Motor neuron (in vitro differentiated cells): ENCODE results near the gene ADCK2. TPM values are rescaled to one million over a fixed set of nuclear protein-coding genes. Genes with fewer than 3 reads are reported as not detected.
"Not testable (repeated sequence)": the region's sequence is repeated elsewhere in the genome, so short reads cannot be mapped to it uniquely, and the experiment has no call there.

Experiments used
- ATAC-seq, 8 experiments: fragments of 200-7000 bp; cut with Tn5 transposase; replicated peaks in 6 of 8; 2 replicates each; pipeline ENCODE4 v1.8.0; 2021; ENCODE audit warnings: mild to moderate bottlenecking in 8 of 8, moderate library complexity in 8 of 8
- H3K27ac ChIP-seq, 2 donors: fragments of 250-450 bp; sonication (Bioruptor Pico); 2 replicates each; pipeline ENCODE4 v1.9.0; 2021; ENCODE audit warnings: antibody characterized with exemption in 2 of 2, mild to moderate bottlenecking in 2 of 2, moderate library complexity in 1 of 2
- H3K4me1 ChIP-seq, 2 donors: fragments of 250-450 bp; sonication (Bioruptor Pico); replicated peaks in 1 of 2; 2 replicates each; pipeline ENCODE4 v1.6.1; 2021; ENCODE audit warnings: antibody characterized with exemption in 2 of 2, mild to moderate bottlenecking in 2 of 2, moderate library complexity in 1 of 2
- H3K4me3 ChIP-seq, 5 donors: fragments of 250-450 bp; sonication (Bioruptor Pico); 2 replicates each; pipeline ENCODE4 v1.9.0; 2021; ENCODE audit warnings: antibody characterized with exemption in 5 of 5, mild to moderate bottlenecking in 5 of 5, moderate library complexity in 4 of 5
- WGBS, 10 experiments: fragments of 450-650 bp; shearing (Covaris generic); methylation state at CpG; one replicate each; pipeline ENCODE4 v1.0.0; 2022; 5-methylcytosine and 5-hydroxymethylcytosine counted together
- in situ Hi-C, 9 experiments: fragments of 400-800 bp; cut with MboI; loops; one replicate each; pipeline ENCODE4 v1.15.0; 2021; ENCODE audit warnings: low sequenced_read_pairs in 9 of 9, low pct_unique_long_range_greater_than_20kb in 2 of 9; ENCODE audit not compliant: unreplicated experiment in 9 of 9
- total RNA-seq, 8 experiments: library from RNA; unstranded; fragments of 300-600 nt; gene quantifications; 2 replicates each; pipeline versions ENCODE4 v1.2.3 to v1.2.4, GENCODE V29; 2022

Gene ADCK2
- total RNA-seq, 8 experiments from 2014 or later, result 5.0 to 18.8 (median 13.2) TPM

DNA sequence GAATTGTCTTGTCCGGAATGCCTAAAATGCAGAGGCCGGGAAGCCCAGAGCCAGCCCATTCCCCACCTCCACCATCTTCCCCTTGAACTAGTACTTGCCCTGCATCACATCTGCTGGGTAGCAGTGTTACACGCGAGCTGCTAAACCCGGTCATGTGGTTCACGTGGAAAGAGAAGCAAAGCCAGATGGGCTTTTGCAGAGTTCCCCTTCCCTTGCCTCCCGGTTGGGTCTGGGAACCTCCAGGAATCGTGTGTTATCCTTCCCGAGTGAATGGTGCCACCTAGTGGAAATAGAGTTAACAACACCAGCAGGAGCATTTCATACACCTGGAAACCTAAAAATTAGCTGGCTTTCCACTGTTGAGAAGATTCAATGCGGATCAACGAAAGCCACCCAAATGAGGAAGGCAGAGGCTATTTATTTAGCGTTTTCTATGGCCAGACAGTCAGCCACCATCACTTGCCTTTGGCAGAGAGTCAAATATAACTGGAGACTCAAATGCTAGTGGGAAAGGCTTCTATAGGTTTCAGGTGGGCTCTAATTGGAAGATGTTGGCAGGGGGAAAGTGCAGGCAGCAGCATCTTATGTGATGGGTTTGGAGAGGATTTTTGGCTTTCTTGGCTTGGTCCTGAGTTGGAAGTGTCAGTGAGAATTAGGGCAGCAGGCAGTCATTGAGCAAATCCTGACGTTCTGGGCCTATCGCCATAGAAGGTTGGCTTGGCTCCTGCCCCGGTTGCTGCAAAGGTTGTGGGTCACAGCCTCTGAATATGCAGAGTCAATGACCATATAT, 19.2 kb upstream of the ADCK2 start:
- peak overlapping the region in 1 of 2 donors; percentile 15 for H3K27ac ChIP-seq
- ATAC-seq, result peak; percentile 49 to 100 (median 99)
- no peak overlapping the region for H3K4me3 ChIP-seq
- 0 to 57% (median 15%) methylated on average over 2 to 8 of the region's 15 CpGs; no CpG with 5 or more reads in 2 of the 10 experiments for WGBS, 10 experiments
- in situ Hi-C loops, result loop anchor here in 7 of 9 experiments (10.0 to 25.0 kb wide), 2 partner anchors 139 to 141 kb away; no protein-coding TSS in a partner anchor
- H3K4me1 ChIP-seq, result peaks cover 0 to 3% of the 10 kb centered on the region in 2 donors

DNA sequence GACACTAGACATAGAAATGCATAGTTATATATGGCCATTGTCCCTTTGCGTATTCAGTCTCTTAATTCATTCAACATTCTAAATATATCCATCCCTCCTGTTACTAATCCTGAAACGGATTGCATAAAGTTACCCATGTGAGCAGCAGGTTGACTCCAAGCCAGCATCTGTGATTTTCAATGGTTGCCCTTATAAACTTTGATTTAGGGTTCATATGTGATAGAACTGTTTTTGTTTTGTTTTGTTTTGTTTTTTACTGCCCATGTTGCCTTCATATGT, 18.7 kb upstream of the ADCK2 start:
- in situ Hi-C loops, result loop anchor here in 7 of 9 experiments (10.0 to 25.0 kb wide), 2 partner anchors 139 to 142 kb away; no protein-coding TSS in a partner anchor
- Histone ChIP-seq H3K4me3 (no peak overlapping the region), H3K4me1 (peaks cover 0 to 3% of the 10 kb centered on the region in 2 donors), H3K27ac (no peak overlapping the region)
- ATAC-seq, result no peak
- WGBS, 10 experiments, result 0 to 100% (median 74%) methylated on average over 1 to 2 of the region's 2 CpGs; no CpG with 5 or more reads in 2 of the 10 experiments

DNA sequence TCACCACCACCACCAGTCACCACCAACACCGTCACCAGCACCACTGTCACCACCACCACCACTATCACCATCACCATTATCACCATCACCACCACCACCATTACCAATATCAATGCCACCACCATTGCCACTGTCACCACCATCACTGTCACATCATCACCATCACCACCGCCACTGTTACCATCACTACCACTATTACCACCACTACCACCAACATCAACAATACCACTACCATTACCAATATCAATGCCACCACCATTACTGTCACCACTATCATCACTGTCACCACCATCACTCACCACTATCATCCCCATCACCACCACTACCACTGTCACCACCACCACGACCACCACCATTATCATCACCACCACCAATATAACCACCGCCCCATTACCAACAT, 18.1 kb upstream of the ADCK2 start:
- in situ Hi-C loops, result loop anchor here in 7 of 9 experiments (10.0 to 25.0 kb wide), 2 partner anchors 140 to 142 kb away; no protein-coding TSS in a partner anchor
- WGBS, 10 experiments, result 50 to 100% (median 74%) methylated on average over 1 to 4 of the region's 4 CpGs; no CpG with 5 or more reads in 4 of the 10 experiments

DNA sequence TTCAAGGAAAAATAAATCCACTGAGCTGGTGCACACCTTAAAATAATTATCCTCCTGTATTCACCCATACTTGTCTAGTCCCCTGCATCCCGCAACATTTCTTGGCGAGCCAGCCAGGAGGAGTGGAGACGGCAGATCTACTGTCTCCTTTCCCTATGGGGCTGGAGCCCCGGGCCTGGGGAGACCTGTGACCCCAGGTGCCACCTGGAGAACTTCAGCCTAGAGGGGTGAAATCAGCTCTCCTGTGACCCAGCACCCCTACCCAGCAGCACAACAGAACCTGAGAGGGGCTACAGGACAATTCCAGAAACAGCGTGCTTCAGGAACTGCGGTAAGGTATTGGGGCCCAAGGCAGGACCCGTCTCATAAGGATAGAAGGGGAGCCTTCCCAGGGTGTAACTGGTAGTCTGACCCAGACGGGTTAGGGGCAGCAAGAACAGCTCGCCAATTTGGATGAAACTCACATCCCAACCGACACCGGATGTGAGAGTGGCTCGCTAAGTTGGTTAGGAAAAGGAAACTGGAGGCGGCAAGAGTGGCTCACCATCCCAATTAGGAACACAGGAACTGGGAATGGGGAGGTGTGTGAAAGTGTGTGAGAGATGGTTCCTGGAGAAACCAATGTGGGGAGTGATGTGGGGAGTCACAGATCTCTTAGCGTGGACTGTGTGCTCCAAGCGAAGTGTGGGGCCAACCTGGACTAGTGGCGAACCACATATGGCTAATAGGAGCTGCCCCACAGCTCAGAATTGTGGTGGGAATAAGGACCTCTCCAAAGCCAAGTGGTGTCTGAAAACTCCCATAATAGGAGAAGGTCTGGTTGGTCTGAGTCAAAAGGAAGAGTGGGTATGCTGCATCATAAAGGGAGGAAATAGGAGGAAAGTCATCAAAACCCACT, 17.0 kb upstream of the ADCK2 start:
- Histone ChIP-seq H3K4me3 (no peak overlapping the region), H3K4me1 (peaks cover 0 to 3% of the 10 kb centered on the region in 2 donors), H3K27ac (no peak overlapping the region)
- in situ Hi-C loops, result loop anchor here in 7 of 9 experiments (10.0 to 25.0 kb wide), 2 partner anchors 141 to 143 kb away; no protein-coding TSS in a partner anchor
- 75 to 100% (median 85%) methylated on average over 2 to 10 of the region's 16 CpGs; no CpG with 5 or more reads in 4 of the 10 experiments for WGBS, 10 experiments
- ATAC-seq, result no peak

More for the DNA sequence above, 18.1 kb upstream of the ADCK2 start:
- no peak overlapping the region for H3K4me3 ChIP-seq
- no peak for ATAC-seq
- peaks cover 0 to 3% of the 10 kb centered on the region in 2 donors for H3K4me1 ChIP-seq
- no peak overlapping the region for H3K27ac ChIP-seq

DNA sequence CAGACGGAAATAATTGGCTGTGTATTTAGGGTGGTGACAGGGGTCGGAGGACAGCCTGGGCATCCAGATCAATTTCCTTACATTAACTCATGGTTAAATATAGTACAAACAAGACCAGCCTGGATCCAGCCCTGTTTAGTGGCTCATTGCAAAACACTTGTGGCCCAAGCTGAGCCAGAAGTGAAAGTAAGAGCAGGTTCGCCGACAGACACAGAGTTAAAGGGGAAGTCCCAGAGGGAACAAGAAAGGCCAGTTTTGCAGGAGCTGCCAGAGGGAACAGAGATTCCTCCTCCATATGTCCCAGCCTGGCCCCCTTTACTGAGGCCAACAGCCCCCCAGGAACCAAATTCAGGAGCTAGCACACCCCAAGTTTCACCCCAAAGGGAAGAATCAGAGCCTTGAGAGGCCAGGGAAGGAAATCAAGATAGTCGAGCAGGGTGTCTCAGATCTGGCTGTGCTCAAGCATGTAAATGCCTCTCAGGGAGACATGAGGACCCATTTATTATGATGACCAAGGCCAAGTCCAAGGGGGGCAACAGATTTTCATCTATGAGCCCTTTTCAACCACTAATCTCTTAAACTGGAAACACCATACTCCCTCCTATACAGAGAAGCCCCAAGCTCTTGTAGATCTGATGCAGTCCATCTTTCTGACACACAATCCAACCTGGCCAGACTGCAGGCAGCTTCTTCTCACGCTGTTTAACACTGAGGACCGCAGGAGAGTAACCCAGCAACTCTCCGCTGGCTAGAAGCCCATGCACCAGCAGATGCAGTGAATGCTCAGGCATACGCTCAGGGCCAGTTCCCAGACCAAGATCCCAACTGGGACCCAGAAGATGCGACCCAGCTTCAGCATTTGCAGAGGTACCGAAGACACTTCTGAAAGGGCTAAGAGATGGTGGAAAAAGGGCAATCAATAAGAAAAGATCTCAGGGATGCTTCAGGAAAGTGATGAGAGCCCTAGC, 15.9 kb upstream of the ADCK2 start:
- WGBS, 10 experiments, result 30 to 100% (median 78%) methylated on average over 1 to 7 of the region's 11 CpGs; no CpG with 5 or more reads in 2 of the 10 experiments
- Histone ChIP-seq H3K4me3 (no peak overlapping the region), H3K4me1 (peaks cover 0 to 3% of the 10 kb centered on the region in 2 donors), H3K27ac (no peak overlapping the region)
- ATAC-seq, result peak in 3 of 8 experiments; percentile 65 to 87 (median 85)
- in situ Hi-C loops, result loop anchor here in 7 of 9 experiments (10.0 to 25.0 kb wide), 2 partner anchors 142 to 145 kb away; no protein-coding TSS in a partner anchor

DNA sequence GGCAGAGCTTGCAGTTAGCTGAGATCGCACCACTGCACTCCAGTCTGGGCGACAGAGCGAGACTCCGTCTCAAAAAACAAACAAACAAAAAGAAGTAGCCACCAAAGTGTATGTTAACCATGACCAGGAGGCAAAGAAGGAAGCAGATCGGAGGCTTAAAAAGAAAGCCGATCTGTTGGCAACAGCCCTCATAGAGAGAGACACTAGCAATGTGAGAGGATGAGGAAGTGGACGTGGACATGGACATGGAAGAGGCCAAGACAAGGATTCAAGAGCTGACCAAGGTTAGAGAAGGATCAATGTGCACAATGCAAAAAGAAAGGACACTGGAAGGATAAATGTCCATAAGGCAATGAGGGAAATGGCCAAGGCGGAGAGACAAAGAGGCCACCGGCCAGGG, 14.9 kb upstream of the ADCK2 start:
- ATAC-seq, result no peak
- in situ Hi-C loops, result loop anchor here in 7 of 9 experiments (10.0 to 25.0 kb wide), 2 partner anchors 143 to 146 kb away; no protein-coding TSS in a partner anchor
- Histone ChIP-seq H3K4me1 (peaks cover 0 to 3% of the 10 kb centered on the region in 2 donors), H3K4me3 (no peak overlapping the region), H3K27ac (no peak overlapping the region)
- WGBS, 10 experiments, result 80 to 100% (median 92%) methylated on average over 1 to 8 of the region's 9 CpGs; no CpG with 5 or more reads in 1 of the 10 experiments

DNA sequence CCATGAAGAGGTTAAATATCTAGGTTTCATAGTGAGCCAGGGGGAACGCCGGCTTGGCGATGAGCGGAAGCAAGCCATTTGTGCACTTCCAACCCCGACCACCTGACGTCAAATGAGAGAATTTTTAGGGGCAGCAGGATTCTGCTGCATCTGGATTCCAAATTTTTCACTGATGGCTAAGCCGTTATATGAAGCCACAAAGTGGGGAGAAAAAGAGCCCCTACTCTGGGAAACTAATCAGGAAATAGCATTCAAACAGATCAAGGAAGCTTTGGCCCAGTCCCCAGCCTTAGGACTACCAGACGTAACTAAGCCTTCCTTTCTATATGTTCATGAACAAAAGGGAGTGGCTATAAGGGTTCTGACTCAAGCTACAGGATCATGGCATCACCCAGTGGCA, 12.9 kb upstream of the ADCK2 start:
- in situ Hi-C loops, result loop anchor here in 7 of 9 experiments (10.0 to 25.0 kb wide), 2 partner anchors 145 to 148 kb away; no protein-coding TSS in a partner anchor
- WGBS, 10 experiments, result 0 to 93% (median 80%) methylated on average over 3 to 8 of the region's 8 CpGs; no CpG with 5 or more reads in 2 of the 10 experiments

DNA sequence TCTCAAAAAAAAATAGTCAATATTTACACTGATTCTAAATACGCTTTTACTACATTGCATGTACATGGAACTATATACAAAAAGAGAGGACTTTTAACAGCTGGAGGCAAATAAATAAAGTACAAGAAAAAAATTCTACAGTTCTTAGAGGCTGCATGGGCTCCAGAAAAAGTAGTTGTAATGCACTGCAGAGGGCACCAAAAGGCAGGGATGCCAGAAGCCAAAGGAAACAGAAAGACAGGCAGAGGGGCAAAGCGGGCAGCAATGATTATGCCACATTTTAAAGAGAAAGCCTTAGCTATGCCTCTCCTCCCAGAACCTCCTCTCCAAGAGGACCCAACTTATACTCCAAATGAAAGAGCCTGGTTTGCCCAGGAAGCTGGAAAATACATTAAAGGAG, 11.6 kb upstream of the ADCK2 start:
- H3K4me3 ChIP-seq, result no peak overlapping the region
- in situ Hi-C loops, result loop anchor here in 3 of 9 experiments (25.0 kb wide), 1 partner anchor 149 kb away; no protein-coding TSS in a partner anchor
- ATAC-seq, result peak in 1 of 8 experiments; percentile 41
- H3K27ac ChIP-seq, result no peak overlapping the region
- no peaks in the 10 kb centered on the region for H3K4me1 ChIP-seq
- 15 to 91% (median 67%) methylated on average over 2 of the region's 2 CpGs; no CpG with 5 or more reads in 3 of the 10 experiments for WGBS, 10 experiments

More for the DNA sequence above, 12.9 kb upstream of the ADCK2 start:
- Histone ChIP-seq H3K4me3 (no peak overlapping the region), H3K27ac (no peak overlapping the region), H3K4me1 (no peaks in the 10 kb centered on the region)
- ATAC-seq, result no peak

DNA sequence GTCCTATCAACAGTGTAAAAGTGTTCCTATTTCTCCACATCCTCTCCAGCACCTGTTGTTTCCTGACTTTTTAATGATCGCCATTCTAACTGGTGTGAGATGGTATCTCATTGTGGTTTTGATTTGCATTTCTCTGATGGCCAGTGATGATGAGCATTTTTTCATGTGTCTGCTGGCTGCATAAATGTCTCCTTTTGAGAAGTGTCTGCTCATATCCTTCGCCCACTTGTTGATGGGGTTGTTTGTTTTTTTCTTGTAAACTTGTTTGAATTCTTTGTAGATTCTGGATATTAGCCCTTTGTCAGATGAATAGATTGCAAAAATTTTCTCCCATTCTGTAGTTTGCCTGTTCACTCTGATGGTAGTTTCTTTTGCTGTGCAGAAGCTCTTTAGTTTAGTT, 9.8 kb upstream of the ADCK2 start:
- H3K27ac ChIP-seq, H3K4me3 ChIP-seq, H3K4me1 ChIP-seq, ATAC-seq: not testable (repeated sequence)
- WGBS, 10 experiments, result 60 to 100% (median 100%) methylated on average over 1 of the region's 2 CpGs; no CpG with 5 or more reads in 6 of the 10 experiments
- in situ Hi-C loops, result loop anchor here in 3 of 9 experiments (25.0 kb wide), 1 partner anchor 151 kb away; no protein-coding TSS in a partner anchor

DNA sequence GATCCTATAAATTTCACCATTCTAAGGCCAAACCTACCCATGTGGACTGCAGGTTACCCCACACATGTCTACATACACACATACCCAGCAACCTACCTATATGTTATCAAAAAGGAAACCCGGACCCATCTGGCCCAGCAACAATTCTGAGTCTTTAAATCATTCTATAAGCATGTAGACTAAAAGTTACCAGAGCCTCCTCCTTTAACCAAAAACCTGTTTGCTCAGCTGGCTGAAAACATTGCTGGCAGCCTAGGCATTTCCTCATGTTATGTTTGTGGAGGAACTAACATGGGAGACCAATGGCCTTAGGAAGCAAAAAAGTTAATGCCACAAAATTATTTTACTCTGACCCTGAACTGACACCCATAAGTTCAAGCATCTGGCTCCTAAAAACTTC, 5.3 kb upstream of the ADCK2 start:
- Histone ChIP-seq H3K4me1 (peaks cover 3 to 5% of the 10 kb centered on the region in 2 donors), H3K4me3 (no peak overlapping the region), H3K27ac (no peak overlapping the region)
- in situ Hi-C loops, result loop anchor here in 3 of 9 experiments (25.0 kb wide), 1 partner anchor 155 kb away; no protein-coding TSS in a partner anchor
- no peak for ATAC-seq
- WGBS, 10 experiments, result 80 to 100% methylated on average over 1 of the region's 1 CpG; no CpG with 5 or more reads in 8 of the 10 experiments

DNA sequence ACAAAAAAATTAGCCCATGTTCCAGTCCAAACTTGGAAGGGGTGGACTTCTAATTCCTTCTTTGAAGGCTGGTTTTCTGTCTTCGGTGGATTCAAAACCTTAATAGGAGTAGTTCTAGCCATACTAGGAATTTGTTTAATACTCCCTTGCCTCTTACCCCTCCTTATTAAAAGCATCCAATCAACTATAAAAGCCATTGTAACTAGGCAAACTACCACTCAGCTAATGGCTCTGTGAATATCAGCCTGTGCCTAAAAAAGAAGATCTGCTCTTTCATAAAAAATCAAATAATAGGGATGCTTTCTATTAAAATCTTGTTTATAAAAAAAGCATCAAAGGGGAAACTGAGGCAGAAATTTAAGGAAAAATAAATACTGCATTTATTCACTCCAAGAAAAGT, 4.1 kb upstream of the ADCK2 start:
- in situ Hi-C loops, result loop anchor here in 3 of 9 experiments (25.0 kb wide), 1 partner anchor 156 kb away; no protein-coding TSS in a partner anchor
- 50 to 100% (median 100%) methylated on average over 1 of the region's 1 CpG; no CpG with 5 or more reads in 2 of the 10 experiments for WGBS, 10 experiments

More for the DNA sequence above, 4.1 kb upstream of the ADCK2 start:
- H3K4me3 ChIP-seq, result no peak overlapping the region
- no peak overlapping the region for H3K27ac ChIP-seq
- no peak for ATAC-seq
- H3K4me1 ChIP-seq, result peaks cover 5 to 9% of the 10 kb centered on the region in 2 donors
